Inflammatory macrophage treated with lipopolysaccharide for 1 hour (primary cell): ENCODE results near the gene PIM2.

Source experiments
- DNase-seq, 2 donors: peaks; one replicate each; pipeline ENCODE4 v3.0.0-alpha.2; 2020 to 2022

The PIM2 gene

DNA sequence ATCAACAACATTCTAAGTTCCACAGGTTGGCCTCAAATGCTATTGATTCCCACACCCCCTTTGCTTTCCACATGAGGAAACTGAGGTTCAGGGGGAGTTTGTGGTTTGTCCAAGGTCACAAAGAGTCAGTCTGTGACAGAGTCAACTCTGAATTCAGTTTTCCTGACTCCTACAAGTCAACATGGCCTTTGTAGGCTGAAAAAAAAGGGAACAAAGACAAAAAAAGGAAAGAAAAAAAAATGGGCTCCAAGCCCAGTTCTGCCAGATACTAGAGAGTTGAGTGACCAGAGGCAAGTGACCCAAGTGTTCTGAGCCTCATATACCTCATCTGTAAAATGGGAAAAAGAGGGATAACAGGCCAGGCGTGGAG, 16.5 kb upstream of the PIM2 start:
- peak; percentile 19 to 57 for DNase-seq

DNA sequence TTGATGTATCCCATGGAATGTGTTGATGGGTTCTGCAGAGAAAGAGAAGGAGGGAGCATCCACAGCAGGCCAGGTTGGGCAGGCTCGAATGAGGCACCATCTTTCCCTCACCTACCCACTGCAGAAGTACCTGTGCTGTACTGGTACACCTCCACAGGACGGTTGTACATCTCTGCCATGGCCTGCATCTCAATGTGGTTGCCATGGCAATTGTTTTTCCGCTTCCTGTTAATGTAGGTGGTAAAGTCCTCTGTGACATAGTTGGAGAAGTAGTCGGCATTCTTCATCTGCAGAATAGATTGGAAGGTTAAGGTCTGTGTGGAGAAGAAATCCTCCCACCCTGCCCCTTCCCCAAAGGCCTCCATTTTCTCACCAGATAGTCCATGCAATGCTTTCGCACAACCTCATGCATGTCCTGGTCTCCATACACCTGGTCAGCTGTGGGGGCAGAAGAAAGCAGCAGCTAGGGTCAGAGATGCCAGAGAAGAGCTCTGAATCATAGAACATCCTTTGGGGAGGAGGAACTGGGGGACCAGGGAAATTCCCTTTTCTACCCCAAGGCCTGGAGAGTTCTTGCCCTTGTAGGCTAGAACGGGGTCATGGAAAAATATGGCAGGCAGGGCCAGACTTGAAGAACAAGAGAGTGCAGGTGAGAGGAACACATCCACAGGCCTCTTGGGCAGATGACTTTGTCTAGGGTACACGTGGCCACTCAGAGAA, 15.9 kb upstream of the PIM2 start:
- peak; percentile 44 to 58 for DNase-seq

DNA sequence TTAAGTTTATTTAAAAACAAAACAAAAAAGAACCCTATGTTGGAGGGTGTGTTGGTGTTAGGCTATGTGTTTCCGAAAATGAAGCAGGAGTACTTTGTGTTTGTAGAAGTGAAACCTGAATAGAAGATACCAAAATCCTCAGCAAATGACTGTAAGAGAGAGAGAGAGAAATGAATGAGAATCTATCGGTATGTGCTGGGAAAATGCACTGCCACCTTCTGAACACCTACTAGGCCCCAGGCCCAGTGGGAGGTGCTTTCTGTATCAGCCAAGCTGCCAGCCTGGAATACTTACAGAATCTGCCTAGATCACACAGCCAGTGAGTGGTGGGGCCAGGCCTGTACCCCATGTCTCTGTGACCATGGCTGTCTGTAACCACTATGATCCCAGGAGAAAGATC, 14.9 kb upstream of the PIM2 start:
- no peak for DNase-seq

DNA sequence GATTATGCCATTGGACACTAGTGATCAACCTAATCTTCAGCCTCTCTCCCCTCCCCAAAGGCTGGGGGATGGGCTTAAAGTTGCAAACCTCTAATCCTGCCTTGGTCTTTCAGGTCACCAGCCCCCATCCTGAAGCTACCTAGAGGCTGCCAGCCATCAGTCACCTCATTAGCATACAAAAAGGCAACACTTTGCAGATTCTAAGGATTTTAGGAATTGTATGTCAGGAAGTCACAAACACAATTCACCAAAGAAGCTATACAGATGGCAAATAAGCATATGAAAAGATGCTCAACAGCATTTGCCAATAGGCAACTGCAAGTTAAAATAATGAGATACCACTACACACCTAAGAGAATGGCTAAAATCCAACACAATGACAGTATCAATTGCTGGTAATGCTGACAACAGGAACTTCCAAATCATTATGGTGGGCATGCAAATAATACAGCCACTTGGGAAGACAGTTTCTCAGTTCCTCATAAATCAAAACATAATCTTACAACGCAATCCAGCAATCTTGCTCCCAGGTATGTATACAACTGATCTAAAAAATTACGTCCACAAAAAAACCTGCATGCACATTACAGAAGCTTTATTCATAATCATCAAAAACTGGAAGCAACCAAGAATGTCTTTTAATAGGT, 9.0 kb upstream of the PIM2 start:
- no peak for DNase-seq

DNA sequence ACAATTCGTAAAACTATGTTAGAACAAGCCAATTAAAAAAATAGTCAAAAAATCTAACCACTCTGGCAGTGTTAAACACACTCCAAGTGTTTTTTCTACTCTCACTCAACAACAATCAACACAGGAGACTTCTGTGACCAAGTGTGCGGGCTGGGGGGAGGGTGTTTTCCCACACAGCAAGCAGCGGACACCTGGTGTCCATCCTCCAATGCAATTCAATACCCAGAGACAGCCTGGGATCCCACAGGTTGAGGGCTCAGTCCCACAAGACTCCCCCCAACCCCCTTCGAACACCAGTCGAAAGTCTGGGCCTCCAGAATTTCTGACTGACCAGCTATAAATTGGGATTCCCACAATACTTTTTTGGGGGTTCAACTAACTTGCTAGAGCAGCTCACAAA, 8.3 kb upstream of the PIM2 start:
- DNase-seq, result no peak

DNA sequence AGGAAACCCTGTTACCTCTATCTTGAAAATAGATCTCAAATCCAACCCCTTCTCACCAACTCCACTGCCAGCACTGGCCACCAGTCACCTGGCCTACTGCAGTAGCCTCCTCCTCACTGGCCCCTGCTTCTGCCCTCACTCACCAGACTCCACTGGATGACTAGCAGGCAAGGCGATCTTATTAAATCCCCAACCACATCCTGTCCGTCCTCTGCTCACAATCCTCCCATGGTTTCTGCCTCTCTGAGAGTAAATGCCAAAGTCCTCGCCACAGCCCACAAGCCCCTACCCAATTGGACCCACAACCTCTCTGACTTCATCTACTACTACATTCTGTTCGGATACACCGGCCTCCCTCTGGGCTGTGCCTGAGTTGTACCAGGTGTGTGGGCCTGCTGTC, 5.4 kb upstream of the PIM2 start:
- DNase-seq, result no peak

DNA sequence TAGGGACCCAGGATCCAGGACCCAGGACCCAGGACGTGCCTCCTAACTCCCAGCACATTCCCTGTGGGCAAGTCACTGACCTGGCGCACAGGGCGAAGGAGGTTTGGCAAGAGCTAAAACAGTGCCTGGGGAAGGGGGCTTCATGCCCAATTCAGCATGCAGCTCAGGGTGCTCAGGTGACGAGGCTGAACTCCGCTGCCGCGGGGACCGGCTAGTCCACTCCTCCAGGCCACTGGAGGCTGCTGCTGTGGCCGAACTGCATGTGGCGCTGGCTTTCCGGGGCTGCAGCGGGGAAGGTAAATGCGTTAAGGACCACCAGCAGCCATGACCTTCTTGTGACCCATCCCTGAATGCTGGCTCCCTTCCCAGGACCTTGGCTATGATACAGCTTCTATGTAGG, 4.9 kb upstream of the PIM2 start:
- no peak for DNase-seq

DNA sequence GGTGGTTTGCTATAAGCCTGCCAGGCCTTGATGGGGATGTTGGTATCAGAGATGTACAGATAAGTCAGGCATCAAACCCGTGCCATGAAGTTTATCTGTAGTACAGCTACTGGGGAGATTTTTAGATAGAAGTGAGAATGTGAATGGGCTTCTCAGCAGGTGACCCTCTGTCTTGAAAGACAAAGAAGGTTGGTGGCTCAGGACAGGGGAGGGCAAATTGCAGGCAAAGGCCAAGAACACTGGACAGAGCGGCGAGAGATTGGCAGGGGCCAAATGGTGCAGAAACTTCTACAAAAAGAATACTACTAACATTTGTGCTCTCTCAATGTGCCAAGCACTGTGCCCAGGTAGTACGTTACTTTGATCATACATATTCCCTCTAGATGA, 1.9 kb upstream of the PIM2 start:
- DNase-seq, result no peak

DNA sequence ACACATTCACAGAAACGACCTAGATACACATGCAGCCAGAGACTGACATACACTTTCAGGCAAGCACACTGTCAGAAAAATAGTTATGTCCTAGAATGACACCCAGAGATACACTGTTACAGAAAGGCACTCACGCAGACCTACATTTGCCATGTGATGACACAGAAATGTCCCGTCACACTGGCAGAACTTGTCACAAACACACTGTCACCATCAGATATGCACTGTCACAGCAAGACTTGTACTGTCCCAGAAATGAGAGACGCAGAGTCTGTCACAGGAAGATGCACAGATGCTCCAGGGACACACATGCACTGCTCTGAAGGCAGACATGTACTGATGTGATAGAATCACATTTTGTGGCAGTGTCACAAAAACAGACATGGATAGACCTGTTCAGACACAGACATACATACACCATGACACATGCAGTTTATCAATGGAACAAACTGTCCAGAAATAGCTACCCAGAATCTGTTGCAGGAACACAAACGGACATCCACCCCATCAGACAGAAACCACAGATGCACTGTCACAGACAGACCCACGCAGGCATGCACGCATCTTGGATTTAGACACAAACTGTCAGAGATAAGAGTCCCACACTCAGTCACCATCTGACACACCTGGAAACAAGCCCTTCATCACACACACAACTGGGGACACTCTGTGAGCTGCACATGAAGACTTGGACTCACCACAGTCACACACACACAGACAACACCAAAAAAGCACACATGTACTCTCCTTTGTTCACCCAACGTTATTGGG, 1.3 kb upstream of the PIM2 start:
- DNase-seq, result no peak

DNA sequence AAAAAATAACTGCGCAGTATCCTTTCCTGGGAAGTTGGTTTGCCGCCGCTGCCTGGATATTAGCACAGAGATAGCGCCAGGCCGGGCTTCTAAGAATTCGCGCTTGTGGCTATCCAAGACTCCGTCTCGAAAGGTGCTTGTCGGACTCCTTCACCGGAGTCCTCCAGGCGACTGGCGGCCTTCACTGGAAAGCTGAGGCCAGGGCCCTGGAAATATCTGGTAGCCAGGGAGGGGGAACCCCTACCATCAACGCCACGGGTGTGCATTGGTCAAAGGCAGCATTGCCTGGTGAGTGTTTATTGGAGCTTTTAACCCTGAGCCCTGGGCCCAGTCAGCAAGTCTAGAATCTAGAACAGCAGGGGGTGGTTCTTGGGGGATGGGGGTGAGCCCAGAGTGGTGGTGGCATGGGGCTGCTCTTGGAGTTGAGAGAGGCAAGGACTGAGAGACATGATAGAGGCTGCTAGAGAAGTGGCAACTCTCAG, 577 bp upstream of the PIM2 start:
- DNase-seq, result peak in 1 of 2 donors; percentile 21

DNA sequence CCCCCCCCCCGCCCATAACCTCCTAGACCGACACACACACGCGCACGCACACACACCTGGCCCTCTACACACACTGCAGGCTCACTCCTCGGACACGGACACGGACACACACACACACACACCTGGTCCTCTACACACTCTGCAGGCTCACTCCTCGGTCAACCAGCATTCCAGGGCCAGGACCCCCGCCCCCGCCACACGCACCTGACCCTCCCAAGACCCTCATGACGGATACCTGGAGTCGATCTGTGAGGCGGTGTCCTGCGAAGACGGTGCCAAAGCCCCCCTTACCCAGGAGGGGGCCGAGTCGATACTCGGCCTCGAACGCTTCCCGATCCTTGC, 552 bp downstream of the PIM2 start:
- no peak for DNase-seq

DNA sequence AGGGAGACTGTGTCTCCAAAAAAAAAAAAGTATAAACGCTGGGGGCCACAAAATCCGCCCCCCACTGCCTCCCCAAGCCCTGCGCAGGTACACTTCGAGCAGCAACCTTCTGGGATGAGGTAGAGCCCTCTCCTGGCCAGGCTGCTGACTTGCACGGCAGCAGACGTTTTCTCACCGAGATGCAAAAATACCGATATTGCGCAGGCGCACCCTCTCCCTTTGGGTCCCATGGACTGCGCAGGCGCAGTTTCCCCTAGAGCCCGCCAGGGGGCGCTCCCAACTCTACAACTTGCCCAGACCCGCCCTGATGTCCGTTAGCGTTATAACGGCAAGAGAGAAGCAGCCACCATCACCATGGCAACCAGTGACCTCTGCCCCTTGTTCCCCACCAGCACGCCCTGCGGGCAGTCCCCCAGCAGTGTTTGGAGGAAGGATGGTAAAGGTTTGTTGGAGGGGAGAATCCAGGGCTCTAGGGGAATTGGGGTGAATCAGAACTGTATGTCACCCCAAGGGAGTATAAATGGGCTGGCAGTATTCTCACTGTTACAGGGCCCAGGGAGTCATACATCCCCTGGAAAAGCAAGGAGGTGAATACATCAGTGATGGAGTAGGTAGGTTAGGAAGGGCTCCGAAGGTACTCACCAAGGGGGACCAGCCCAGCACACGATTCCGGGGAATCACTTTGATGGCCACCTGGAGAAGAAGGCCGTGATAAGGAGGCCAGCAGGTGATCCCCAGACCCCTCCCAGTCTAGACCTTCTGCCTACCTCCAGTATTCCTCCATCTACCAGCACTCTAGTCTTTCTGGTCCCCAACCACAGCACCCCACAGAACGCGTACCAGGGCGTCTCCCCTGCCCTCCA, 1.5 kb downstream of the PIM2 start:
- peak; percentile 86 to 93 for DNase-seq

DNA sequence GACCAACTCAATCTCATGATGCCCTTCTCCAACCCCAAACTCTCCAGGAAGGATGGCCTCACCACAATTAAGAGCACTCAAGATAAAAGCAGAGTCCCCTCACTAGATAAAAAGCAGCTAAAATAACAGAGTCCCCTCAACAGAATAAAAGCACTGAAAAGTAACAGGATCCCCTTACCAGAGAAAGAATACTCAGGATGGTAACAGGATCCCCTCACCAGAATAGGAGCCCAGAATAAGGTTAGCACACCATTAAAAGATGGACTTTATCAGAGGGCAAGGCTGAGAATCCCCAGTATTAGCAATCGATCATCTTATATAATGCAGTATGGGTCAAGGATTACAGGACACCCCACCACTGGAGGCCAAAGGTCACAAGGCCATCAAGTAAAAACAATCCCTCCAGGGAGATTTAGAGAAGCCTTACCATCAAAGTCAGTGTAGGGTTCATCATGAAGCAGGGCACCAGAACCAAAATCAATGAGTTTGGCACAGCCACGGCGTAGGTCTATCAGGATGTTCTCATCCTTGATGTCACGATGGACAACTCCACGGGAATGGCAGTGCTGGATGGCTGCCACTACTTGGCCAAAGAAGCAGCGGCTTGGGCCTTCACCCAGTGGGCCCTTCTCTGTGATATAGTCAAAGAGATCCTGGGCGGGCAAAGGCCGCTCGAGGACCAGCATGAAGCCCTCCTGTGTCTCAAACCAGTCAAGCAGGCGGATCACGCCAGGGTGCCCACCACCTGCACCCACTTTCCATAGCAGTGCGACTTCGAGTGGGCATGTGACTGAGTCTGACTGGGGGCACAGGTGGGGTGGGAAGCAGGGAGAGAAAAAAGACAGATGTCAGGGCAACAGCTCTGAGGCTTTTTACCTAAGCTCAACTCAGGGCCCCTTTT, 4.0 kb downstream of the PIM2 start:
- DNase-seq, result no peak

DNA sequence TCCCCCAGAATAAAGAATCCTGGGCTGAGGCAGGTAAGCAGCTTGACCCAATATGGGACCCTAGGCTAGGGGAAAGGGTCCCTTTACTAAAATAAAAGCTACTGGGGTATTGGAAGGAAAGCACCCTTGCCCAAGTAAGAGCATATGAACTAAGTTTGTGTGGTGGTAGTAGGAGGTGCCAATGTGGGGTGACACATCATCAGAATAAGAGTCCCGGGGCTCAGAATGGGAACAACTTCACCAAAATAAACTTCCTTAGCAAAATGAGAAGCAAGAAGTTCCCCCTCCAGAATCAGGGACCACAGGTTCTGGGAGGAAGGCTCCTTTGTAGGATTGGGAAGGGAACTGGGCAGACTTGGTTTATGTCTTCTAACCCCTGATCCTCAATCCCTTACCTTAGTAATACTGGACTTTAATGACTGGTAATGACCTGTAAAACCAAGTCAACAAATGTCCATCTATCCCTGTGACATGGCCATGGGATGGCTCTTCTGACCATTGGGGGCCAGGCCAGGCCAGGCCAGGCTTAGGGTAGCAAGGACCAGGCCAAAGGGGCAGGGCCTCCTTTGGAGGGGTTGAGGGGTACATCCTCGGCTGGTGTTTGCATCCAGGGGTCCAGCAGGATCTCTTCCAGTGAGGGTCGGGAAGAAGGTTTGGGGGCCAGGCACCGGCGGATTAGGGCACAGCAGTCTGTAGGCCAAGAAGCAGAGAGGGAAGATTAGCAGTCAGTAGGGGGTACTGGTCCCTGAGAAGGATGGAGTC, 5.0 kb downstream of the PIM2 start:
- DNase-seq, result peak in 1 of 2 donors; percentile 42

DNA sequence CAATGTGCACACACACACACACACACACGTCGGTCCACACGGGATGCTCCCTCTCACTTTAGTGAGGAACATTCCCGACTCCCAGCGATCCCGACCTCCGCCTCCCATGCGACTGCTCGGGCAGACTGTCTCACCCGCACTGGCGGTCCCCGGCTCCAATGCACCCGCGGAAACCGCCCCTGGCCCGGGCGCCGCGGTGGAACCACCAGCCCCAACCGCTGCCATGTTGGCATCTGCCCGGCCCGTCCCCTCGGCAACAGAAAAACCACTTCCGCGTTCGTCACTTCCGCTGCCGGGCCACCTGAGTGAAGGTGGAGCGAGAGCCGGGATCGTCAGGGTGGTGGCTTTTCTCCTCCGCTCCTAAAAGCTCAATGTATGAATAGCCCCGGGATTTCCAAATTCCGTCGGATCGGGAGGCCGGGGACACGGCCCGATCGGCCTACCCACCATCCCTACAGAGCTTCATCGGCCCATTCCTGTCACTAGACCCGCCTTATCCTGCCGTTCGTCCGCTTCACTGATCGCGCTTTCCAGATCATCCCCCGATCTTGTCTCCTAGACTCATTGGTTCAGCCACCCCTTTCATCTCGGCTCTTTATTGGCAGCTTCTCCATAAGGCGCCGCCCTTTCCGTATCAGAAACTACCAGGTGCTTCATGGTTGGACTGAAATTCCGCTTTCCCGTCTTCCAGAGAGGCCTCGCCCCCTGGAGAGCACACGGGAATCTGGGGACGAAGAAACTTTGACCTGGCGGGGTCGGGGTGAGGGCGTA, 7.2 kb downstream of the PIM2 start, which contains the start of gene SLC35A2:
SLC35A2 (minus strand) TSS at position 235 of the 771 bp plus-strand sequence; CDS start at position 225, 10 bp downstream.
- peak; percentile 59 to 62 for DNase-seq

DNA sequence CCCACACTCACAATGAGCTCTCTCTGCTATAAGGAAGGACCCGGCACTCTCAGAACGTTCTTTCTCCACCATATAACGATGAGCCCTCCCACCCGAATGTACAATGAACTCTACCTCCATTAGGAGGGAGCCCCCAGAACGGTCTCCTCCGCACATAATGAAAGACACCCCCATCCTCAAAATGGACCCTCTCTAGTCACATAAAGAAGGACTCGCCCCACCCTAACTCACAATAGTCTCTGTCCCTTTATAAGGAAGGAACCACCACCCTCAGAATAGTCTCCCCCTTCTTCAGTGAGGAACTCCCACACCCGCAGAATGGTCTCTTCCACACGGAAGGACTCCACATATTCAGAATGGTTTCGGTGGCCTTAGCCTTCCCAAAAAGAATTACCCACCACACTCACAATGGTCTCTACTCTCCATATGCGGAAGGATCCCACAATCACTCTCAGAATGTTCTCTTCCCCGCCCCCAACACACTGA, 7.9 kb downstream of the PIM2 start:
- DNase-seq, result peak; percentile 22 to 47

DNA sequence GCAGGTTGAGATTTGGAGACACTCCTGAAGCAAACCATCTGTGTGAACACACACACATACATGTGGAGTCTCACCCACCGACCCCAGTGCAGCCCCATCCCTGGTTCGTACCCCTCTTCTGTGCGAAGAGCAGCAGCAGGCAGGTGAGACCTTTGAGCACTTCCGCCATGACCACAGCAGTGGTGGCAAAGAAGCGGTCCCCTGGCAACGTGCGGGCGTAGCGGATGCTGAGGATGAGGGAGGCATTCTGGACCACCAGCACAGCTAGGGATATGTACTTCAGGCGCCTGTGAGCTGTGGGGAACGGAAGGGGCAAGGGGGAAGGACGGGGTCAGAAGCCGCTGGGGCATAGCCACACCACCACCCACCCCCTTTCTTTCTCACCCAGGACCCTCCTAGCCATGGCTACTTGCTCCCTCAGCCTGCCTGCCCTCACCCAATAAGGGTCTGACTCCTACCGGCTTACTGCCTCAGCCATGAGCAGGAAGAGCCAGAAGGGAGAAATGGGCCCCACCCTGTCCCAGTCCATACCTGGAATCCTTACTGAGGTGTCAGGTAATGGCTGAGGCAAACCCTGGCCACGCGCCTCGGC, 9.0 kb downstream of the PIM2 start:
- DNase-seq, result no peak

DNA sequence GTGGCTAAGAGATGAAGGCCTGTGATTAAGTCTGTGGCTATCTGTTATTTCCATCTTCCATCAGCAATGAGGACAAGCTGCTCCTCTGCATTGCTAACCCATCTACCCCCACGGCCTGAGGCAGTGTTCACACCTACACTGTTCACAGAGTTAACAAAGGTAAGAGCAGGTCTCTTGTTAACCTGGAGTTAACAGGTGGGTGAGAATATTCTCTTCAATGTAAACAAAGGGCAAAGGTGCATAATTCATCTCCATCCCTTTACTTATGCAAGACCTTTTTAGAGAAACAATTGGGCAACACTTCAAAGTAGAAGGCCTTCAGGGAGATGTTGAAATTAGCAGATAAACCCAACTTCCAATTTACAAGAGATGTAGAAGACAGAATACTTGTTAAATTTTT, 10.2 kb downstream of the PIM2 start:
- DNase-seq, result no peak

DNA sequence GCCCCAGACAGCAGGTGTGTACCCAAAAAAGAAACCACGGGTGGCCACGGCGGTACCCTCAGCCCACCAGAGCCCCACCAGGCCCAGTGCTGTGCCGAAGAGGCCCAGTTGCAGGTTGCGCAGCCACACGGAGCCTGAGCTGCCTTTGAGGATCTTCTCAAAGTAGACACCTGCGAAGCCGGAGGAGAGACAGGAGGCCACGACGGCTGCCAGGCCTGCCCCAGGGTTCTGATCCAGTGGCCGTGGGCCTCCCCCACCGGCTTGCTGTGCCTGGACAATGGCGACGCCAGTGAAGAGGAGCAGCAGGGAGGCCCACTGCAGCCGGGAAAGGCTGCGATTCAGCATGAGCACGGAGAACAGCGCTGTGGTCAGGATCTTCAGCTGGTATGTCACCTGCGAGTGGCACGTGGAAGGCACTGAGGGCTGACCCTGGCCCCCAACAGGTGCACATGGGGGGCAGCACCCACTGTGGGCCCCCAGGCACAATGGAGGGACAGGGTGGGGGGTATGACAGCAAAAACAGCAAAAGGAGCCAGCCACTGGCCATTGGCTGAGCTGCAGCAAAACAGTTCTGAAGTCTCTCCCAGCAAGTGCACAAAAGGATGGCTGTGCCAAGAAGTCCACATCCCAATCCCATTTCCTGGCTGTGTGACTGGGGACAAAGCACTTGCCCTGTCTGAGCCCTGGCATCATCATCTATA, 13.6 kb downstream of the PIM2 start:
- DNase-seq, result no peak
